Fibroblast of pulmonary artery (primary cell): Measurements from ENCODE around the gene FAM3D.
A peak's percentile ranks its signal among the peaks of the same experiment; 100 is the strongest.

Experiments
- DNase-seq: peaks from one replicate; pipeline ENCODE4 v3.0.0-alpha.2; 2010; ENCODE audit warnings: low read depth
- H3K4me3 ChIP-seq: replicated peaks from 2 replicates; pipeline ENCODE4 v1.5.1; 2011; ENCODE audit warnings: low read depth, mild to moderate bottlenecking, control low read depth, low read length, moderate library complexity
- TF ChIP-seq, protein P1 (sequence below): IDR thresholded peaks from 2 replicates; pipeline ENCODE4 v1.5.1; 2011; ENCODE audit warnings: mild to moderate bottlenecking, control low read depth, low read length, inconsistent platforms; ENCODE audit errors: missing control alignments

The FAM3D gene

GRCh38 chr3:58585994-58586393 is 80.6 kb downstream of the FAM3D start:
- TF ChIP-seq, protein P1, sequence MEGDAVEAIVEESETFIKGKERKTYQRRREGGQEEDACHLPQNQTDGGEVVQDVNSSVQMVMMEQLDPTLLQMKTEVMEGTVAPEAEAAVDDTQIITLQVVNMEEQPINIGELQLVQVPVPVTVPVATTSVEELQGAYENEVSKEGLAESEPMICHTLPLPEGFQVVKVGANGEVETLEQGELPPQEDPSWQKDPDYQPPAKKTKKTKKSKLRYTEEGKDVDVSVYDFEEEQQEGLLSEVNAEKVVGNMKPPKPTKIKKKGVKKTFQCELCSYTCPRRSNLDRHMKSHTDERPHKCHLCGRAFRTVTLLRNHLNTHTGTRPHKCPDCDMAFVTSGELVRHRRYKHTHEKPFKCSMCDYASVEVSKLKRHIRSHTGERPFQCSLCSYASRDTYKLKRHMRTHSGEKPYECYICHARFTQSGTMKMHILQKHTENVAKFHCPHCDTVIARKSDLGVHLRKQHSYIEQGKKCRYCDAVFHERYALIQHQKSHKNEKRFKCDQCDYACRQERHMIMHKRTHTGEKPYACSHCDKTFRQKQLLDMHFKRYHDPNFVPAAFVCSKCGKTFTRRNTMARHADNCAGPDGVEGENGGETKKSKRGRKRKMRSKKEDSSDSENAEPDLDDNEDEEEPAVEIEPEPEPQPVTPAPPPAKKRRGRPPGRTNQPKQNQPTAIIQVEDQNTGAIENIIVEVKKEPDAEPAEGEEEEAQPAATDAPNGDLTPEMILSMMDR, result no peak
- DNase-seq, result no peak
- H3K4me3 ChIP-seq, result no peak overlapping the region

DNA sequence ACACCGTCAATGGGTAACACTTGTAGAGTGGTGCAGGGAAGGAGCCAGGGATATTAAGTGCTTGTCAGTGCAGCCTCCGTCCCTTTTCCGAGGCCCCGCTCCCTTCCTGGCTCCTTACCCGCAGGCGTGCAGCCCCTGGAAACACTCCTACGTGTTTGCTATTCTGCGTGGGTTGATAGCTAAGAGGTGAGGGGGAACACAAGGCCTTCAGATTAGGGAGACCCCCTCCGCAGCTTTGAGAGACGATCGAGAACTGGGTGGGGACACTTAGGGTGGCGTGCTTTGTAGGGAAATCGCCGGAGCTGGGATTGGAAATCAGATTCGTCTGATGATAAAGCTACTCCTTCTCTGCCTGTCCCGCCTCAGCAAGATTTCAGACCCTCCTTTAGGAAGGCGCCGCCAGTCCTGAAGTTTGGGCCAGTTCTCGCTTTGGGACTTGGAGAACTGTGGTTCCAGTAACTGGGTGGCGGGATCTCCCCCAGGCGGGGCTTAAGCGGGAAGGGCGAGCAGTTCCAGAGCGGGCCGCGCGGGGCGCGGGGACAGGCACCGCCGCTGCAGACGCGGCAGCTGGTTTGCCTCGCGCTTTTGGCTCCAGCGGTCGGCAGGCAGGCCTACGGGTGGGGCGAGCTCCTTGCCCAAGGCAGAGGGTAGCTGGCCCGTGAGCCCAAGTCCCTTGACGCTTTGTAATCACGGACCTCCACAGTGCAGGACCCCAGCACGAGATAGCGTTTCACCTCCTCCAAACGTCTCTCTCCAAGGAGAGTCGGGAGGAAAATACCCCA is 81.4 kb downstream of the FAM3D start:
- H3K4me3 ChIP-seq, result peak overlapping the region; percentile 67
- TF ChIP-seq, protein P1, result peak; percentile 67
- DNase-seq, result peak; percentile 80

DNA sequence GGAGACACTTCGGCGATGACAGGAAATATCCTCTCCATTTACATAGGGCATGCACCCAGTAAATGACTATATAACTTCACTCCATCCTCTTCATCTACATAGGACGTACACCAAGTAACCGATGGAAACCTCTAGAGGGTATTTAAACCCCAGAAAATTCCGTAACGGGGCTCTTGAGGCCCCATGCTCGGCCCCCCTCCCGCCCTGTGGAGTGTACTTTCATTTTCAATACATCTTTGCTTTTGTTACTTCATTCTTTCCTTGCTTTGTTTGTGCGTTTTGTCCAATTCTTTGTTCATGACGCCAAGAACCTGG is 81.9 kb downstream of the FAM3D start:
- TF ChIP-seq, protein P1, result no peak
- DNase-seq, result no peak
- peak overlapping the region; percentile 67 for H3K4me3 ChIP-seq
